ES-I3 (cell line): ENCODE measurements around the gene SERPINB5.

Source experiments
- H3K36me3 ChIP-seq: 2 replicates; pipeline ENCODE4 v1.6.1; 2013; ENCODE audit warnings: mild to moderate bottlenecking, low read length, control low read depth, moderate library complexity; ENCODE audit not compliant: insufficient read depth
- H3K4me1 ChIP-seq: 2 replicates; pipeline ENCODE4 v1.6.1; 2013; ENCODE audit warnings: mild to moderate bottlenecking, control low read depth, low read length; ENCODE audit not compliant: insufficient read depth
- H3K9ac ChIP-seq: 2 replicates; pipeline ENCODE4 v1.6.1; 2013; ENCODE audit warnings: low read depth, mild to moderate bottlenecking, low read length, moderate library complexity
- H3K9me3 ChIP-seq: 2 replicates; pipeline ENCODE4 v1.6.1; 2013; ENCODE audit warnings: mild to moderate bottlenecking, low read length, moderate library complexity; ENCODE audit not compliant: control insufficient read depth, insufficient read depth

Gene SERPINB5

DNA sequence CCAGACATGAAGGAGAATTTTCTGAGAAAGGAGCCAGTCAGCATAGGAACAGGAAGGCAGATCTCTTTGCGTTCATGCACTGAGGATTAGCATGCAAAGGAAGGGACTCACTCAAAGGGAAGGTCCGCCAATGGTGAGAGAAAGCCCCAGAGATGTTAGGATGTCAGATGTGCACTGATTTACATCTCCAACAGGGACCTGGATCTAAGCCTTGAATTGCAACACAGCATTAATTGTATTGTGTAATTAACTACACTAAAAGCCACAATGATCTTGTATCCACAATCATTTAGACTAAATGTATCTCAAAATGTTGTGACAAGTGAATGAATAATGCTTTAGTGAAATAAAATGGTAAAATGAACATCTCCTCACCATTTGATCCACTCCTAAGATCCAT, 4.2 kb downstream of the SERPINB5 start:
- no peaks in the 10 kb centered on the region for H3K9me3 ChIP-seq
- H3K9ac ChIP-seq = no peak overlapping the region
- no peaks in the 10 kb centered on the region for H3K36me3 ChIP-seq
- 0 out of 2 replicates have a peak, but pooled peaks cover 3% of the 10 kb centered on the region for H3K4me1 ChIP-seq

DNA sequence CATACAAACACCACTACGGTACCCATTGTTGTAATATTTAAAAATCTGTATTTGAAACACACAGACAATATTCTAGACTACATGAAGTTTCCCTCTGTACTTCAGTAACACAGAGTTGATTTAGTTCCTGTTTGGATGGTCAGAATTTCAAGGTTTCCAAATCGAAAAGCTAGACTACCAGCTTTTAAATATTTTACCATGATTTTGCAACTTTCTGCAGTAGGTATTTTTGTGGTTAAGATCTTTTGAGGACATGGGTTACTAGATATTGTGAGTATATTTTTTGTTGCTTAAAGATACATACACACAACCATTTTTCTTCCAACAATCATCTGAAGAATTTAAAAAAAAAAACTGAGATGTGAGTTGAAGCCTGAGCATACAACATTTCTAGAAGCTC, 10.9 kb downstream of the SERPINB5 start:
- Histone ChIP-seq H3K9ac (no peak overlapping the region), H3K9me3 (no peaks in the 10 kb centered on the region), H3K4me1 (no peaks in the 10 kb centered on the region), H3K36me3 (no peaks in the 10 kb centered on the region)

- Histone ChIP-seq H3K9me3 (no peaks in the 10 kb centered on the region), H3K9ac (no peak overlapping the region), H3K36me3 (no peaks in the 10 kb centered on the region), H3K4me1 (no peaks in the 10 kb centered on the region)
Measured at GRCh38 chr18:63488160-63488559, 11.4 kb downstream of the SERPINB5 start.

GRCh38 chr18:63492851-63493250, 16.1 kb downstream of the SERPINB5 start:
- no peaks in the 10 kb centered on the region for H3K36me3 ChIP-seq
- H3K4me1 ChIP-seq = no peaks in the 10 kb centered on the region
- H3K9ac ChIP-seq = no peak overlapping the region
- no peaks in the 10 kb centered on the region for H3K9me3 ChIP-seq

DNA sequence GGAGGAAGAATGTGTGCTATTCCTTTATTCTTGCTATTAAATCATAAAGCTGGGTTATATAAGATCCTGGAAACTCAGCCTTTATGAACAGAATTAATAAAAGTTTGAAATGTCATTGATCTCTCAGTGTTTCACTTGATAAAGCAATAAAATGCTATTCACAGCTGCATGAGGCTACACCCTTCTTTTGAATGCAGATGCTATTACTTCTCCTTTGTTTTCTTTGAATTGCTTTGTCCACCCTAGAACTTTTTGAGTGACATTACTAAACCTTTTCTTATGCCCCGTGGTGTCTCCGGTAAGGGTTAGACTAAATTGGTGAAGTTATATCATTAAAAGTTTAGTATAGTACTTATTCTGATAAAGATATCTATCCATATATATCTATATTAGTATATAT, 18.9 kb downstream of the SERPINB5 start:
- Histone ChIP-seq H3K9me3 (no peaks in the 10 kb centered on the region), H3K9ac (no peak overlapping the region), H3K4me1 (no peaks in the 10 kb centered on the region), H3K36me3 (no peaks in the 10 kb centered on the region)

- Histone ChIP-seq H3K9me3 (no peaks in the 10 kb centered on the region), H3K4me1 (no peaks in the 10 kb centered on the region), H3K36me3 (no peaks in the 10 kb centered on the region), H3K9ac (no peak overlapping the region)
Measured at GRCh38 chr18:63505566-63506335, 29.0 kb downstream of the SERPINB5 start.

- no peak overlapping the region for H3K9ac ChIP-seq
- no peaks in the 10 kb centered on the region for H3K9me3 ChIP-seq
- H3K36me3 ChIP-seq = no peaks in the 10 kb centered on the region
- H3K4me1 ChIP-seq = no peaks in the 10 kb centered on the region
Measured at GRCh38 chr18:63506336-63506646, 29.5 kb downstream of the SERPINB5 start.

DNA sequence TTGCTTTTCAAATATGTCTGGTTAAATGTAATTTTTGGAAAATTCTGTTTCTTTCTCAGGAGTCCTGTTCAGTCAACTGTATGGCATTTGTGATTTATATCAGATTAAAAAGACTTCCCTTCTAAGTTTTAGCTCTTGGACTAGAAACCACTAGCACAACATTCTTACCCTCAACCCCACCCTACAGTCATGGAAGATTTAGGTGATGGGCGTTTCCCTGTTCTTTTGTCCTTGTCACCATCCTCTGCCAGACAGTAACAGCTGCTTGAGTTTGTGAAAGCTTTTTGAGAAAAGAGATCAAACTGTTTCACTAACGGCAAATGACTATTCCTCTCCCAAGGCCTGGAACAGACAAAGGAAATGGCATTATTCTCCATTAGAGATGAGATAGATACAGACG, 31.8 kb downstream of the SERPINB5 start:
- H3K9me3 ChIP-seq = no peaks in the 10 kb centered on the region
- H3K9ac ChIP-seq = no peak overlapping the region
- H3K4me1 ChIP-seq = peaks cover under 1% of the 10 kb centered on the region; the same call in 1 of the 2 replicates
- H3K36me3 ChIP-seq = no peaks in the 10 kb centered on the region

DNA sequence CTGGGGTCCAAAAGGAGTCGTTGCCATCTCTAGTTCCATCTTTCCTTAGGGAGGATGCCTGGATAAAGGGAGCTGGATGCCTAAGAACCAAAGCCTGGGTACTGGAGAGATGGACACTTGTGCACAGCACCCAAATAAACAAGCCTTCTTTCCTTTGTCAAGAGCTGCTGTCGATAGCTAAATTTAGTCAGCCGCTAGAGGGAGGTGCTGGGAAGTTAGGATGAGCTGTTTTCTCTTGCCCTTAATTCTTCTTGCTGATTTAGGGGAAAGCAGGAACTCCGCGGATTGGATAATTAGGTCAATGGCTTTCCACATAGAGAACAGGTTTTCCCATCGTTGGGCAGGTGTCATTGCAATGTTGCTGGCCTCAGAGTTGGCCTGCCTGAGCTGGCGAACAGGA, 34.5 kb downstream of the SERPINB5 start:
- H3K36me3 ChIP-seq = no peaks in the 10 kb centered on the region
- H3K9me3 ChIP-seq = no peaks in the 10 kb centered on the region
- no peak overlapping the region for H3K9ac ChIP-seq
- peaks cover 14% of the 10 kb centered on the region; the same call in 1 of the 2 replicates for H3K4me1 ChIP-seq

DNA sequence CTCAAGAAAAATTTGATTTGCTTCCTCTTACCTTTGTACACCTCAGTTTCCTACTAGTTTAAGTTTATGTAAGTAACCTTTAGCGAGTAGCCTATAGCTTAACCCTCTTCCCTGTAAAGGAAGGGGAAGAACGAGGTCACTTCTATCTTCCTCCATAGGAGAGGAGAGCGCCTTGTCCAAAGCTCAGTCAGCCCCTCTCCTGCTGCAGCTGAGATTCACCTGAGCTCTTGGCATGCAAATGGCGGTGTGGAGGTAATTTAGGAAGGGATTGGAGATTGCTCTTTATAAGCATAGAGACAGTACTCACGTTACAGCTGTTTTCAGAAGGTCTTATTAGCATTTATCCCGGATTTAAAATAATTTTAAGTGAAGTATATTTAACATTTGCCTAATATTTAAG, 37.6 kb downstream of the SERPINB5 start:
- Histone ChIP-seq H3K9me3 (no peaks in the 10 kb centered on the region), H3K36me3 (no peaks in the 10 kb centered on the region), H3K9ac (no peak overlapping the region), H3K4me1 (peaks cover 14% of the 10 kb centered on the region; the same call in 1 of the 2 replicates)

DNA sequence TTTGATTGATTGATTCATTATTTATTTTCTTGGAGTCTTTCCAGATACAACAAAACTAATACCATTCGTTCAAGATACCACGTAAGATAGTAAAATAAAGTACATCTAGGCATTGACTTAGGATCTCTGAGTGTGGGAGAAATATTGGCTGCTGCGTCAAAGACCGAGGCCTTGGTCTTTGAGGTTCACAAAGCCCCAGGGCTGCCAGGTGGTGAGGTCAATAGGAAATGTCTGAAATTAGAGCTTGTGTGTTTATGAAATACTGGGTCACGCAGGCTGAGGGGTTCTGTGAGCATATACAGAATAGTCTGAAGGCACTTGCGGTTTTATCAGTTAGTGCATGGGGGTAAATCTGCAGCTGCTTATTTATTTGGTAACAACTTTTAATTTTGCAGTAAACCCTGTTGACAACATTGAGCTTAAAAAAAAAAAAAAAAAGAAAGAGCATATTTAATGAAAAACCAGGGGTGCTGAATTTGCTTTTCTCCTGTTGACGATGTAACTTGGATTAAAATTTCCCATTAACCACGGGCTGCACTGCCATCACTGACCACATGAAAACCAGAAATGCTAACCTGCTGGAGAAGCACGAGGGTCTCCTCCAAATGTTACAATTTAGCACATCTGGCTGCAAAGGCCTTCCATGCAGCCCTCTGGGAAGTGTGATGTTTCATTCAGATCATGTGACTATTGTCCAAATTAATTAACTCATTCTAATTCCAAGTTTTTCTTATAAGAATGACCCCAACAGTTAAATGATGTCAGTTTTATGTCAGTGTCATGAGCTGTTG, 38.3 kb downstream of the SERPINB5 start:
- H3K36me3 ChIP-seq = no peaks in the 10 kb centered on the region
- H3K9ac ChIP-seq = no peak overlapping the region
- H3K9me3 ChIP-seq = no peaks in the 10 kb centered on the region
- peaks cover 14% of the 10 kb centered on the region; the same call in 1 of the 2 replicates for H3K4me1 ChIP-seq

- Histone ChIP-seq H3K9ac (no peak overlapping the region), H3K9me3 (no peaks in the 10 kb centered on the region), H3K4me1 (peaks cover 14% of the 10 kb centered on the region; the same call in 1 of the 2 replicates), H3K36me3 (no peaks in the 10 kb centered on the region)
Measured at GRCh38 chr18:63515801-63516200, 39.0 kb downstream of the SERPINB5 start.

DNA sequence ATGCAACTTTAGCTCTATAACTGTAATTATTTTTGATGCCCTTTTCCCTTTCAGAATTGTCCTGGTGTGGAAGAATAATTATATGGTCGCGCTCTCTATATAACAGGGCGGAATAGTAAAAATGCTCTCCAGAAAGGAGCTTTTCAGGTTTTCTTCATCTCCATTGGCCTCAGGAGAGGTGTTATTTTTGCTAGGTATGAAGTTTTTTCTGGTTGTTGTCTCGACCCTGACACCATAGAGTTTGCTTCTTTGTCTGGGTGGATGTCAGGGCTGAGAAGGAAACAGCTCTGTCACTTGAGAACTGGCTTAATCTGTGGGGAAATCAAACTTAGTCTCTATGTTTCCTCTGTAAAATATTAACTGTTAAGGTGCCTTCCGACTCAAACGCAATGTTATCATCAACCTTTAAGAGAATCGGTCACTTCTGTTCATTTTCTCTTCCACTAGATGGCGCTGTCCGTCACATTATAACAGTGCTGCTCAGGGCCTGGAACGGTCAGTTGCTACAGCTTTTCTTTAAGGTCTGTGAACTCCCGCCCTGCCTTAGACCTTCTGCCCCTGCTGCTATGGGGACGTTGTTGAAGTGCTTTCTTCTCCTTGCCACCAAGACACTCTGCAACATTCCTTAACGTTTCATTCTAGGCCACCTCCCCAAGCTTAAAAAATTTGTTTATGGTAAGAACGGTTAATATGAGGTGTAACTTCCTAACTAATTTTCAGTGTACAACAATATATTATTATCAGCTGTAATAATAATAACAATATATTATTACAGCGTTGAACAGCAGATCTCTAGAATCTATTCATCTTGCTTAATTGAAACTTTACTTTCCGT, 41.6 kb downstream of the SERPINB5 start:
- peaks cover 14% of the 10 kb centered on the region; the same call in 1 of the 2 replicates for H3K4me1 ChIP-seq
- H3K36me3 ChIP-seq = no peaks in the 10 kb centered on the region
- H3K9me3 ChIP-seq = no peaks in the 10 kb centered on the region
- no peak overlapping the region for H3K9ac ChIP-seq

GRCh38 chr18:63520053-63520685, 43.4 kb downstream of the SERPINB5 start:
- Histone ChIP-seq H3K9me3 (no peaks in the 10 kb centered on the region), H3K9ac (no peak overlapping the region), H3K4me1 (0 out of 2 replicates have a peak, but pooled peaks cover under 1% of the 10 kb centered on the region), H3K36me3 (no peaks in the 10 kb centered on the region)
